ENCODE results near the gene ZBTB40. TPM values are rescaled to one million over a fixed set of nuclear protein-coding genes. Genes with fewer than 3 reads are reported as not detected.

Gene ZBTB40
- total RNA-seq, 1 experiment from 2014 or later = 11.5 TPM

GRCh38 chr1:22526098-22526497, 74.4 kb downstream of the ZBTB40 start (continued):
- TF ChIP-seq FOXP4 (CRISPR knock-in tag; IDR thresholded peaks at IDR 0.05) (no peak), NR2C2 (CRISPR knock-in tag; IDR thresholded peaks at IDR 0.05) (no peak), ZNF671 (CRISPR knock-in tag; IDR thresholded peaks at IDR 0.05) (no peak)
- TF ChIP-seq, protein P1, sequence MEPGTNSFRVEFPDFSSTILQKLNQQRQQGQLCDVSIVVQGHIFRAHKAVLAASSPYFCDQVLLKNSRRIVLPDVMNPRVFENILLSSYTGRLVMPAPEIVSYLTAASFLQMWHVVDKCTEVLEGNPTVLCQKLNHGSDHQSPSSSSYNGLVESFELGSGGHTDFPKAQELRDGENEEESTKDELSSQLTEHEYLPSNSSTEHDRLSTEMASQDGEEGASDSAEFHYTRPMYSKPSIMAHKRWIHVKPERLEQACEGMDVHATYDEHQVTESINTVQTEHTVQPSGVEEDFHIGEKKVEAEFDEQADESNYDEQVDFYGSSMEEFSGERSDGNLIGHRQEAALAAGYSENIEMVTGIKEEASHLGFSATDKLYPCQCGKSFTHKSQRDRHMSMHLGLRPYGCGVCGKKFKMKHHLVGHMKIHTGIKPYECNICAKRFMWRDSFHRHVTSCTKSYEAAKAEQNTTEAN (CRISPR knock-in tag; IDR thresholded peaks at IDR 0.05) = no peak
- TF ChIP-seq, protein P2, sequence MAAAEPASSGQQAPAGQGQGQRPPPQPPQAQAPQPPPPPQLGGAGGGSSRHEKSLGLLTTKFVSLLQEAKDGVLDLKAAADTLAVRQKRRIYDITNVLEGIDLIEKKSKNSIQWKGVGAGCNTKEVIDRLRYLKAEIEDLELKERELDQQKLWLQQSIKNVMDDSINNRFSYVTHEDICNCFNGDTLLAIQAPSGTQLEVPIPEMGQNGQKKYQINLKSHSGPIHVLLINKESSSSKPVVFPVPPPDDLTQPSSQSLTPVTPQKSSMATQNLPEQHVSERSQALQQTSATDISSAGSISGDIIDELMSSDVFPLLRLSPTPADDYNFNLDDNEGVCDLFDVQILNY (CRISPR knock-in tag; IDR thresholded peaks at IDR 0.05) = no peak

DNA sequence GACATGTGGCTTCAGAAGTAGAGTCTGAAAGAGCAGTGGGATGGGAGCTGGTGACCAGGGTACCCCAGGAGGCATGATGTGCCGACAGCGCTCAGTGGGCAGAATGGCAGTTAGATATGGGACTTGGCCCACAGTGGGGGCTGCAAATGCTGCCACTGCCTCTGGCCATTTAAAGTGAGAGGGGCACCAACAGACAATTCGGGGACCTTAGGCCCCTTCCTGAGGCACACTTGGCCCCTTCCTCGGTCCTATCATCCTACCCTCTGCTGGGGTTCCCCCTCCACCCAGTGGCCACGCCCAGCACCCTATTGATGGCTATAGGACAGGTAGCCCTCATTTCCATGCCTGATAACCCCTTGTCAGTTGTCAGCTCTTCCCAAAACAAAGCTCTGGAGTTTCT, 75.0 kb downstream of the ZBTB40 start:
- Mint-ChIP-seq H3K27me3 (ENCODE audit: low read depth) (no peaks in the 10 kb centered on the region), H3K27ac (no peak overlapping the region), H3K9me3 (no peaks in the 10 kb centered on the region), H3K36me3 (peaks cover 16% of the 10 kb centered on the region), H3K4me1 (no peaks in the 10 kb centered on the region), H3K4me3 (no peak overlapping the region)
- ChIA-PET CTCF (interaction anchor here (1.1 to 3.9 kb wide), 5 partner anchors 12 to 115 kb away, joined by 3 to 68 read pairs (median 11); no protein-coding TSS in a partner anchor), POLR2A (no interaction called here)
- DNase-seq (ENCODE audit: low spot score) (no peak), ATAC-seq (no peak)
- TF ChIP-seq, protein P3, sequence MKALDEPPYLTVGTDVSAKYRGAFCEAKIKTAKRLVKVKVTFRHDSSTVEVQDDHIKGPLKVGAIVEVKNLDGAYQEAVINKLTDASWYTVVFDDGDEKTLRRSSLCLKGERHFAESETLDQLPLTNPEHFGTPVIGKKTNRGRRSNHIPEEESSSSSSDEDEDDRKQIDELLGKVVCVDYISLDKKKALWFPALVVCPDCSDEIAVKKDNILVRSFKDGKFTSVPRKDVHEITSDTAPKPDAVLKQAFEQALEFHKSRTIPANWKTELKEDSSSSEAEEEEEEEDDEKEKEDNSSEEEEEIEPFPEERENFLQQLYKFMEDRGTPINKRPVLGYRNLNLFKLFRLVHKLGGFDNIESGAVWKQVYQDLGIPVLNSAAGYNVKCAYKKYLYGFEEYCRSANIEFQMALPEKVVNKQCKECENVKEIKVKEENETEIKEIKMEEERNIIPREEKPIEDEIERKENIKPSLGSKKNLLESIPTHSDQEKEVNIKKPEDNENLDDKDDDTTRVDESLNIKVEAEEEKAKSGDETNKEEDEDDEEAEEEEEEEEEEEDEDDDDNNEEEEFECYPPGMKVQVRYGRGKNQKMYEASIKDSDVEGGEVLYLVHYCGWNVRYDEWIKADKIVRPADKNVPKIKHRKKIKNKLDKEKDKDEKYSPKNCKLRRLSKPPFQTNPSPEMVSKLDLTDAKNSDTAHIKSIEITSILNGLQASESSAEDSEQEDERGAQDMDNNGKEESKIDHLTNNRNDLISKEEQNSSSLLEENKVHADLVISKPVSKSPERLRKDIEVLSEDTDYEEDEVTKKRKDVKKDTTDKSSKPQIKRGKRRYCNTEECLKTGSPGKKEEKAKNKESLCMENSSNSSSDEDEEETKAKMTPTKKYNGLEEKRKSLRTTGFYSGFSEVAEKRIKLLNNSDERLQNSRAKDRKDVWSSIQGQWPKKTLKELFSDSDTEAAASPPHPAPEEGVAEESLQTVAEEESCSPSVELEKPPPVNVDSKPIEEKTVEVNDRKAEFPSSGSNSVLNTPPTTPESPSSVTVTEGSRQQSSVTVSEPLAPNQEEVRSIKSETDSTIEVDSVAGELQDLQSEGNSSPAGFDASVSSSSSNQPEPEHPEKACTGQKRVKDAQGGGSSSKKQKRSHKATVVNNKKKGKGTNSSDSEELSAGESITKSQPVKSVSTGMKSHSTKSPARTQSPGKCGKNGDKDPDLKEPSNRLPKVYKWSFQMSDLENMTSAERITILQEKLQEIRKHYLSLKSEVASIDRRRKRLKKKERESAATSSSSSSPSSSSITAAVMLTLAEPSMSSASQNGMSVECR (CRISPR knock-in tag; IDR thresholded peaks at IDR 0.05; ENCODE audit: borderline replicate concordance) = no peak
- TF ChIP-seq NR1H2 (CRISPR knock-in tag; IDR thresholded peaks at IDR 0.05) = no peak
- no peak for TF ChIP-seq USF1 (CRISPR knock-in tag; IDR thresholded peaks at IDR 0.05)
- no peak for TF ChIP-seq ZNF396 (CRISPR knock-in tag; IDR thresholded peaks at IDR 0.05; ENCODE audit: borderline replicate concordance)
- no peak for TF ChIP-seq SMAD3 (CRISPR knock-in tag; IDR thresholded peaks at IDR 0.05; ENCODE audit: borderline replicate concordance)
- no peak for TF ChIP-seq SOX15 (CRISPR knock-in tag; IDR thresholded peaks at IDR 0.05)
- TF ChIP-seq, protein P4, sequence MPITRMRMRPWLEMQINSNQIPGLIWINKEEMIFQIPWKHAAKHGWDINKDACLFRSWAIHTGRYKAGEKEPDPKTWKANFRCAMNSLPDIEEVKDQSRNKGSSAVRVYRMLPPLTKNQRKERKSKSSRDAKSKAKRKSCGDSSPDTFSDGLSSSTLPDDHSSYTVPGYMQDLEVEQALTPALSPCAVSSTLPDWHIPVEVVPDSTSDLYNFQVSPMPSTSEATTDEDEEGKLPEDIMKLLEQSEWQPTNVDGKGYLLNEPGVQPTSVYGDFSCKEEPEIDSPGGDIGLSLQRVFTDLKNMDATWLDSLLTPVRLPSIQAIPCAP (CRISPR knock-in tag; IDR thresholded peaks at IDR 0.05) = no peak
- no peak for TF ChIP-seq ZSCAN18 (CRISPR knock-in tag; IDR thresholded peaks at IDR 0.05)
- TF ChIP-seq TCF7 (CRISPR knock-in tag; IDR thresholded peaks at IDR 0.05; ENCODE audit: low read depth) = no peak
- TF ChIP-seq ZNF671 (CRISPR knock-in tag; IDR thresholded peaks at IDR 0.05) = no peak
- no peak for TF ChIP-seq ZBTB21 (CRISPR knock-in tag; IDR thresholded peaks at IDR 0.05; ENCODE audit: borderline replicate concordance)
- TF ChIP-seq PRRX2 (CRISPR knock-in tag; IDR thresholded peaks at IDR 0.05) = no peak
- no peak for TF ChIP-seq CTCF (IDR thresholded peaks at IDR 0.05)
